ENCODE data around the gene IRF2BP1. TPM values are rescaled to one million over a fixed set of nuclear protein-coding genes. Genes with fewer than 3 reads are reported as not detected.

The IRF2BP1 gene
- total RNA-seq, 1 donor from 2014 or later, result 18.8 TPM

- no peak for DNase-seq (ENCODE audit: low read depth)
- peak overlapping the region; percentile 4 for H3K9ac ChIP-seq (ENCODE audit: low read length)
These were observed 15.5 kb upstream of the IRF2BP1 start for GRCh38 chr19:45901432-45901911.

GRCh38 chr19:45900738-45901431, 14.9 kb upstream of the IRF2BP1 start:
- peak overlapping the region; percentile 73 for H2AFZ ChIP-seq (ENCODE audit: low read depth, low read length)
- Mint-ChIP-seq H3K4me3 (ENCODE audit: unreplicated experiment) (peak overlapping the region; percentile 81), H3K27me3 (ENCODE audit: low read depth, unreplicated experiment) (peaks cover 2% of the 10 kb centered on the region), H3K36me3 (ENCODE audit: low read depth, unreplicated experiment) (peaks cover 13% of the 10 kb centered on the region), H3K9me3 (ENCODE audit: unreplicated experiment) (no peaks in the 10 kb centered on the region), H3K4me1 (ENCODE audit: low read depth, unreplicated experiment) (peaks cover 5% of the 10 kb centered on the region), H3K27ac (ENCODE audit: unreplicated experiment) (no peak overlapping the region)
- H3K9ac ChIP-seq (ENCODE audit: low read length), result peak overlapping the region; percentile 4
- H3K9me3 ChIP-seq (ENCODE audit: insufficient read depth, low read depth, low read length), result no peaks in the 10 kb centered on the region
- H3K79me2 ChIP-seq (ENCODE audit: insufficient read depth, low read length), result peaks cover 4% of the 10 kb centered on the region
- H3K27ac ChIP-seq (ENCODE audit: low read depth, low read length), result no peak overlapping the region
- H3K27me3 ChIP-seq (ENCODE audit: insufficient read depth, low read length), result no peaks in the 10 kb centered on the region
- H3K4me2 ChIP-seq (ENCODE audit: low read length), result peak overlapping the region; percentile 100
- TF ChIP-seq CTCF (IDR thresholded peaks at IDR 0.05; ENCODE audit: insufficient read depth, low read depth, low read length) (no peak), EZH2 (IDR thresholded peaks at IDR 0.05; ENCODE audit: insufficient read depth, low read length) (no peak)
- no peak for FAIRE-seq
- no peaks in the 10 kb centered on the region for H3K36me3 ChIP-seq (ENCODE audit: insufficient read depth, low read length)
- H3K4me3 ChIP-seq (ENCODE audit: insufficient read depth, low read depth, low read length), result peak overlapping the region; percentile 48
- H3K4me1 ChIP-seq (ENCODE audit: insufficient read depth, low read length), result peaks cover 9% of the 10 kb centered on the region
- no peak for DNase-seq (ENCODE audit: low read depth)
- H4K20me1 ChIP-seq (ENCODE audit: insufficient read depth, low read length), result peaks cover 14% of the 10 kb centered on the region

More at GRCh38 chr19:45901432-45901911, 15.5 kb upstream of the IRF2BP1 start:
- H2AFZ ChIP-seq (ENCODE audit: low read depth, low read length), result peak overlapping the region; percentile 73
- H3K4me2 ChIP-seq (ENCODE audit: low read length), result peak overlapping the region; percentile 100
- peaks cover 9% of the 10 kb centered on the region for H3K4me1 ChIP-seq (ENCODE audit: insufficient read depth, low read length)
- no peak overlapping the region for H3K27ac ChIP-seq (ENCODE audit: low read depth, low read length)
- peaks cover 8% of the 10 kb centered on the region for H3K4me1 Mint-ChIP-seq (ENCODE audit: low read depth, unreplicated experiment)
- peak overlapping the region; percentile 48 for H3K4me3 ChIP-seq (ENCODE audit: insufficient read depth, low read depth, low read length)
- no peaks in the 10 kb centered on the region for H3K27me3 ChIP-seq (ENCODE audit: insufficient read depth, low read length)
- peak overlapping the region; percentile 81 for H3K4me3 Mint-ChIP-seq (ENCODE audit: unreplicated experiment)
- FAIRE-seq, result no peak
- no peaks in the 10 kb centered on the region for H3K36me3 ChIP-seq (ENCODE audit: insufficient read depth, low read length)
- peaks cover 2% of the 10 kb centered on the region for H3K27me3 Mint-ChIP-seq (ENCODE audit: low read depth, unreplicated experiment)
- H3K36me3 Mint-ChIP-seq (ENCODE audit: low read depth, unreplicated experiment), result peaks cover 13% of the 10 kb centered on the region
- TF ChIP-seq CTCF (IDR thresholded peaks at IDR 0.05; ENCODE audit: insufficient read depth, low read depth, low read length) (no peak), EZH2 (IDR thresholded peaks at IDR 0.05; ENCODE audit: insufficient read depth, low read length) (no peak)
- H3K27ac Mint-ChIP-seq (ENCODE audit: unreplicated experiment), result no peak overlapping the region
- peaks cover 4% of the 10 kb centered on the region for H3K79me2 ChIP-seq (ENCODE audit: insufficient read depth, low read length)
- no peaks in the 10 kb centered on the region for H3K9me3 ChIP-seq (ENCODE audit: insufficient read depth, low read depth, low read length)
- peaks cover 14% of the 10 kb centered on the region for H4K20me1 ChIP-seq (ENCODE audit: insufficient read depth, low read length)
- H3K9me3 Mint-ChIP-seq (ENCODE audit: unreplicated experiment), result no peaks in the 10 kb centered on the region

All from astrocyte (in vitro differentiated cells and primary cell).